ENCODE measurements around the gene HDAC9. TPM values are rescaled to one million over a fixed set of nuclear protein-coding genes. Genes with fewer than 3 reads are reported as not detected.

The HDAC9 gene
- total and polyA plus RNA-seq, 2 of the 13 experiments (the other 11 are each of a cell fraction or from before 2014, with no cell fraction given), result 0.05 to 0.07 TPM

- TF ChIP-seq ZNF3 (CRISPR knock-in tag; IDR thresholded peaks at IDR 0.05) (no peak), TOPORS (CRISPR knock-in tag; IDR thresholded peaks at IDR 0.05) (no peak), EED (CRISPR knock-in tag; IDR thresholded peaks at IDR 0.05) (no peak), MEIS1 (CRISPR knock-in tag; IDR thresholded peaks at IDR 0.05; ENCODE audit: borderline replicate concordance) (no peak), KMT2B (CRISPR knock-in tag; IDR thresholded peaks at IDR 0.05) (no peak), MXD1 (CRISPR knock-in tag; IDR thresholded peaks at IDR 0.05) (no peak), HOXA9 (CRISPR knock-in tag; IDR thresholded peaks at IDR 0.05; ENCODE audit: borderline replicate concordance) (no peak), MTERF4 (CRISPR knock-in tag; IDR thresholded peaks at IDR 0.05) (no peak), ZBTB7B (CRISPR knock-in tag; IDR thresholded peaks at IDR 0.05) (no peak), HNF4G (IDR thresholded peaks at IDR 0.05; ENCODE audit: borderline replicate concordance, low read depth, low read length) (no peak), HNF4G (CRISPR knock-in tag; IDR thresholded peaks at IDR 0.05; ENCODE audit: borderline replicate concordance, low read depth) (no peak), STAG1 (CRISPR knock-in tag; IDR thresholded peaks at IDR 0.05) (no peak), AGO2 (optimal IDR thresholded peaks at IDR 0.05; ENCODE audit: low read depth, low read length) (no peak), ZXDC (CRISPR knock-in tag; IDR thresholded peaks at IDR 0.05) (no peak), HDAC2 (CRISPR knock-in tag; IDR thresholded peaks at IDR 0.05) (no peak)
- TF ChIP-seq, protein P1, sequence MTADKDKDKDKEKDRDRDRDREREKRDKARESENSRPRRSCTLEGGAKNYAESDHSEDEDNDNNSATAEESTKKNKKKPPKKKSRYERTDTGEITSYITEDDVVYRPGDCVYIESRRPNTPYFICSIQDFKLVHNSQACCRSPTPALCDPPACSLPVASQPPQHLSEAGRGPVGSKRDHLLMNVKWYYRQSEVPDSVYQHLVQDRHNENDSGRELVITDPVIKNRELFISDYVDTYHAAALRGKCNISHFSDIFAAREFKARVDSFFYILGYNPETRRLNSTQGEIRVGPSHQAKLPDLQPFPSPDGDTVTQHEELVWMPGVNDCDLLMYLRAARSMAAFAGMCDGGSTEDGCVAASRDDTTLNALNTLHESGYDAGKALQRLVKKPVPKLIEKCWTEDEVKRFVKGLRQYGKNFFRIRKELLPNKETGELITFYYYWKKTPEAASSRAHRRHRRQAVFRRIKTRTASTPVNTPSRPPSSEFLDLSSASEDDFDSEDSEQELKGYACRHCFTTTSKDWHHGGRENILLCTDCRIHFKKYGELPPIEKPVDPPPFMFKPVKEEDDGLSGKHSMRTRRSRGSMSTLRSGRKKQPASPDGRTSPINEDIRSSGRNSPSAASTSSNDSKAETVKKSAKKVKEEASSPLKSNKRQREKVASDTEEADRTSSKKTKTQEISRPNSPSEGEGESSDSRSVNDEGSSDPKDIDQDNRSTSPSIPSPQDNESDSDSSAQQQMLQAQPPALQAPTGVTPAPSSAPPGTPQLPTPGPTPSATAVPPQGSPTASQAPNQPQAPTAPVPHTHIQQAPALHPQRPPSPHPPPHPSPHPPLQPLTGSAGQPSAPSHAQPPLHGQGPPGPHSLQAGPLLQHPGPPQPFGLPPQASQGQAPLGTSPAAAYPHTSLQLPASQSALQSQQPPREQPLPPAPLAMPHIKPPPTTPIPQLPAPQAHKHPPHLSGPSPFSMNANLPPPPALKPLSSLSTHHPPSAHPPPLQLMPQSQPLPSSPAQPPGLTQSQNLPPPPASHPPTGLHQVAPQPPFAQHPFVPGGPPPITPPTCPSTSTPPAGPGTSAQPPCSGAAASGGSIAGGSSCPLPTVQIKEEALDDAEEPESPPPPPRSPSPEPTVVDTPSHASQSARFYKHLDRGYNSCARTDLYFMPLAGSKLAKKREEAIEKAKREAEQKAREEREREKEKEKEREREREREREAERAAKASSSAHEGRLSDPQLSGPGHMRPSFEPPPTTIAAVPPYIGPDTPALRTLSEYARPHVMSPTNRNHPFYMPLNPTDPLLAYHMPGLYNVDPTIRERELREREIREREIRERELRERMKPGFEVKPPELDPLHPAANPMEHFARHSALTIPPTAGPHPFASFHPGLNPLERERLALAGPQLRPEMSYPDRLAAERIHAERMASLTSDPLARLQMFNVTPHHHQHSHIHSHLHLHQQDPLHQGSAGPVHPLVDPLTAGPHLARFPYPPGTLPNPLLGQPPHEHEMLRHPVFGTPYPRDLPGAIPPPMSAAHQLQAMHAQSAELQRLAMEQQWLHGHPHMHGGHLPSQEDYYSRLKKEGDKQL (CRISPR knock-in tag; IDR thresholded peaks at IDR 0.05; ENCODE audit: low read depth), result no peak
- BruUV-seq (replicated peaks), result no TSS peak
- CTCF ChIA-PET (ENCODE audit: low intra/inter-chr PET ratio, low total read pairs), result no interaction called here
- Histone ChIP-seq H2AFZ (ENCODE audit: low read length) (no peak overlapping the region), H4K20me1 (ENCODE audit: insufficient read depth, low read length) (0 out of 2 replicates have a peak, but pooled peaks cover 2% of the 10 kb centered on the region), H3K27ac (ENCODE audit: extremely low read length, insufficient read depth, low read length) (no peak overlapping the region), H3K4me2 (ENCODE audit: low read depth, low read length) (no peak overlapping the region), H3K79me2 (ENCODE audit: insufficient read depth, low read length) (no peaks in the 10 kb centered on the region), H3K27me3 (ENCODE audit: control insufficient read depth in 1 of 2, insufficient read depth in 2 of 2, low read length in 2 of 2) (no peaks in the 10 kb centered on the region), H3K4me1 (ENCODE audit: insufficient read depth, low read length) (no peaks in the 10 kb centered on the region), H3K4me3 (replicated peaks in 1 of 3; ENCODE audit: insufficient read depth in 1 of 3, low read depth in 2 of 3, low read length in 3 of 3) (no peak overlapping the region), H3K9me3 (ENCODE audit: low read length) (no peaks in the 10 kb centered on the region), H3K36me3 (replicated peaks in 1 of 2; ENCODE audit: control insufficient read depth in 1 of 2, insufficient read depth in 2 of 2, low read length in 2 of 2) (no peaks in the 10 kb centered on the region), H3K9ac (ENCODE audit: insufficient read depth, low read depth, low read length) (no peak overlapping the region)
- no peak for FAIRE-seq
- POLR2A ChIA-PET, result no interaction called here
- intact Hi-C loops (cut with micrococcal nuclease; ENCODE audit: unreplicated experiment), result no loop called here
- in situ Hi-C loops (cut with HindIII; ENCODE audit: extremely low pct_ligation_motif_present, low pct_unique_long_range_greater_than_20kb), result no loop called here
- 0% methylated on average over 1 of the region's 1 CpG for WGBS (ENCODE audit: low lambda C conversion rate)
- ATAC-seq, result no peak
- DNase-seq (ENCODE audit: low spot score), result no peak
Observed at GRCh38 chr7:18536486-18536885, 40.9 kb downstream of the HDAC9 start.
